ENCODE results near the gene SUMF1.

GRCh38 chr3:4411833-4412232, 55.2 kb downstream of the SUMF1 start:
- TF ChIP-seq POLR2A (IDR thresholded peaks at IDR 0.05) (no peak), CTCF (IDR thresholded peaks at IDR 0.05) (no peak)

Data from uterus (tissue), 2 donors.